ENCODE results near the gene DHRSX. TPM values are rescaled to one million over a fixed set of nuclear protein-coding genes. Genes with fewer than 3 reads are reported as not detected.

DHRSX gene
- total and polyA plus RNA-seq, 10 of the 15 experiments (the other 5 are each of a cell fraction or from before 2014, with no cell fraction given), result 1.7 to 39.5 (median 16.5) TPM

DNA sequence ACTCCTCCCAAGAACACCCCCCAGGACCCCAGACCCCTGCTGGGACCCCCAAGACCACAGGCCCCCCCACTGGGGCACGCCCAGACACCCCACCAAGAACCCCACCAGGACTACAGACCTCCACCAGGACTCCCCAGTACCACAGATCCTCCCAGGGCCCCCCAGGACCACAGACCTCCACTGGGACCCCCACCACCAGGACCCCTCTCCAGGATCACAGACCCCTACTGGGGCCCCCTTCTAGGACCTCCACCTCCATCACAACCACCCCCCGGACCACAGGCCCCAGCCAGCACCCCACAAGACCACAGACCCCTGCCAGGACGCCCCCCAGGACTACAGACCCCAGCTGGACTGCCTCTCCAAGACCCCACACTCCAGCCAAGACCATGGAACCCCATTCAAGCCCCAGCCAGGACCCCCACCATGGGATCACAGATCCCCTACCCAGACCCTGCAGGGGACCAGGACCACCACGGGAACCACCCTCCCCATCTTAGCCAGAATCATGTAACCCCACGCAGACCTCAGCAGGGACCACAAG, 855 bp upstream of the DHRSX start:
- Histone ChIP-seq H2AFZ (ENCODE audit: control insufficient read depth, low read depth, low read length) (no peak overlapping the region), H3K79me2 (ENCODE audit: control insufficient read depth, insufficient read depth, low read length) (peaks cover 38% of the 10 kb centered on the region), H3K9ac (ENCODE audit: control insufficient read depth, insufficient read depth, low read length) (no peak overlapping the region), H4K20me1 (ENCODE audit: control insufficient read depth, insufficient read depth) (no peaks in the 10 kb centered on the region), H3K27me3 (replicated peaks in 1 of 2; ENCODE audit: control insufficient read depth in 2 of 2, insufficient read depth in 2 of 2, low read length in 1 of 2) (no peaks in the 10 kb centered on the region), H3K27ac (ENCODE audit: control insufficient read depth, insufficient read depth) (no peak overlapping the region), H3K4me3 (no peak overlapping the region), H3K36me3 (ENCODE audit: control insufficient read depth in 2 of 2, insufficient read depth in 2 of 2, low read length in 1 of 2) (peaks cover 0 to 6% of the 10 kb centered on the region in 2 experiments; a peak in 1 of 4 replicates), H3K4me1 (ENCODE audit: control insufficient read depth, insufficient read depth, low read length) (peaks cover 22% of the 10 kb centered on the region), H3K4me2 (ENCODE audit: control insufficient read depth, insufficient read depth) (no peak overlapping the region), H3K9me3 (replicated peaks; ENCODE audit: control insufficient read depth, insufficient read depth, low read length) (peaks cover 3% of the 10 kb centered on the region; the same call in 1 of the 3 replicates)
- CTCF ChIA-PET, result no interaction called here
- intact Hi-C loops (cut with micrococcal nuclease; ENCODE audit: unreplicated experiment), result no loop called here
- TF ChIP-seq NFXL1 (IDR thresholded peaks at IDR 0.05; ENCODE audit: borderline replicate concordance) (no peak), TCF12 (IDR thresholded peaks at IDR 0.05; ENCODE audit: low read depth, low read length) (no peak), ZNF274 (IDR thresholded peaks at IDR 0.05; ENCODE audit: insufficient read depth, insufficient read length) (no peak), MEF2A (IDR thresholded peaks at IDR 0.05; ENCODE audit: insufficient read depth, low read depth, low read length) (no peak)
- POLR2A ChIA-PET, result no interaction called here
- BruUV-seq (replicated peaks), result no TSS peak
- in situ Hi-C loops (cut with MboI), result loop anchor here (10.0 to 25.0 kb wide), 2 partner anchors 847 to 1039 kb away; partner anchors contain the start of gene ASMTL
- RAD21 ChIA-PET (ENCODE audit: unreplicated experiment), result no interaction called here
- DNase-seq (ENCODE audit: low read depth, low spot score), result no peak
- no peak for FAIRE-seq
- no peak for ATAC-seq
- WGBS (ENCODE audit: insufficient coverage, insufficient replicate concordance, low lambda C conversion rate, missing lambda C conversion rate), result 85% methylated on average over 4 of the region's 5 CpGs
- SMC1A ChIA-PET (ENCODE audit: uncharacterized antibody, unreplicated experiment), result no interaction called here

DNA sequence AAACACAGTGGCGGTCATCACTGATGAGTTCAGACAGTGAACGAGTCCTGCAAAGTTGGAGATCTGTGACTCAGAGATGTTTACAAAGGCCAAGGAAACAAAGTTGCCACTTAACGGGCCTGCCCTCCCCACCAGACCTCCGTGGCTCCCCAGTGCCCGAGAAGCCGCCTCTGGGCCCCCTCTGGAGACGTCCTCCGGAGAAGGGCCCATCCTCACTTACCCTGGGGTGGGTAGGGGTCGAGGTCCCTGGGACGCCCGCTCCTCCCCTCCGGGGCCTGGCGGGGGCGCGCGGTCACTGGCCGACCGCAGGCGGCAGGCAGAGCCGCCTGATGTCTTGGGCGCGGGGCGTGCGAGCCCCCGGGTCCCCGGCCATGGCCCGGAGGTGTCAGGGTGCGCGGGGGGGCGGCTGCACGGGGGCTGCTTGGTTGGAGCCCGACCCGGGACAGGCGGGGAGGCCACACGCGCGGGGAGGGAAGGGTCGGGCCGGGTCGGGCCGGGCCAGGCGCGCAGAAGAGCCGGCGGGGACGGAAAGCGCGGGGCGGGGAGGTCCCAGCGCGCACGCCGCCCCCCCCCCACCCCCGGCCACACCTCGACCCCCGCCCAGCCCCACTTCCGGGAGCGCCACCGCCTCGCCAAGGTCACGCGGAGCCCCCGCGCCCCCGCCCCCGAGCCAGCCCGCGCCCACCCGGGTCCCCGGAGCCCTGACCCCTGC, 529 bp downstream of the DHRSX start:
- H4K20me1 ChIP-seq (ENCODE audit: control insufficient read depth, insufficient read depth), result no peaks in the 10 kb centered on the region
- H3K27me3 ChIP-seq (replicated peaks in 1 of 2; ENCODE audit: control insufficient read depth in 2 of 2, insufficient read depth in 2 of 2, low read length in 1 of 2), result no peaks in the 10 kb centered on the region
- in situ Hi-C loops (cut with MboI), result loop anchor here (10.0 to 25.0 kb wide), 2 partner anchors 845 to 1038 kb away; partner anchors contain the start of gene ASMTL
- H3K9me3 ChIP-seq (replicated peaks; ENCODE audit: control insufficient read depth, insufficient read depth, low read length), result peaks cover 3% of the 10 kb centered on the region; the same call in 1 of the 3 replicates
- BruUV-seq (replicated peaks), result no TSS peak
- H2AFZ ChIP-seq (ENCODE audit: control insufficient read depth, low read depth, low read length), result peak overlapping the region; percentile 17; the same call in 1 of the 2 replicates
- peak overlapping the region; percentile 94 for H3K9ac ChIP-seq (ENCODE audit: control insufficient read depth, insufficient read depth, low read length)
- ATAC-seq (peak; percentile 57), FAIRE-seq (no peak), DNase-seq (ENCODE audit: low read depth, low spot score) (no peak)
- intact Hi-C loops (cut with micrococcal nuclease; ENCODE audit: unreplicated experiment), result no loop called here
- peaks cover 20% of the 10 kb centered on the region for H3K4me1 ChIP-seq (ENCODE audit: control insufficient read depth, insufficient read depth, low read length)
- ChIA-PET SMC1A (ENCODE audit: uncharacterized antibody, unreplicated experiment) (no interaction called here), CTCF (no interaction called here), RAD21 (ENCODE audit: unreplicated experiment) (no interaction called here), POLR2A (no interaction called here)
- WGBS (ENCODE audit: insufficient coverage, insufficient replicate concordance, low lambda C conversion rate, missing lambda C conversion rate), result 2% methylated on average over 29 of the region's 70 CpGs
- H3K4me3 ChIP-seq, result peak overlapping the region; percentile 90
- peak overlapping the region; percentile 86 for H3K4me2 ChIP-seq (ENCODE audit: control insufficient read depth, insufficient read depth)
- H3K36me3 ChIP-seq (ENCODE audit: control insufficient read depth in 2 of 2, insufficient read depth in 2 of 2, low read length in 1 of 2), result peaks cover 3 to 6% of the 10 kb centered on the region in 2 experiments; a peak in 2 of 4 replicates
- H3K79me2 ChIP-seq (ENCODE audit: control insufficient read depth, insufficient read depth, low read length), result peaks cover 48% of the 10 kb centered on the region
- H3K27ac ChIP-seq (ENCODE audit: control insufficient read depth, insufficient read depth), result peak overlapping the region; percentile 88
- TF ChIP-seq, protein P1, sequence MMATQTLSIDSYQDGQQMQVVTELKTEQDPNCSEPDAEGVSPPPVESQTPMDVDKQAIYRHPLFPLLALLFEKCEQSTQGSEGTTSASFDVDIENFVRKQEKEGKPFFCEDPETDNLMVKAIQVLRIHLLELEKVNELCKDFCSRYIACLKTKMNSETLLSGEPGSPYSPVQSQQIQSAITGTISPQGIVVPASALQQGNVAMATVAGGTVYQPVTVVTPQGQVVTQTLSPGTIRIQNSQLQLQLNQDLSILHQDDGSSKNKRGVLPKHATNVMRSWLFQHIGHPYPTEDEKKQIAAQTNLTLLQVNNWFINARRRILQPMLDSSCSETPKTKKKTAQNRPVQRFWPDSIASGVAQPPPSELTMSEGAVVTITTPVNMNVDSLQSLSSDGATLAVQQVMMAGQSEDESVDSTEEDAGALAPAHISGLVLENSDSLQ (IDR thresholded peaks at IDR 0.05), result no peak
- TF ChIP-seq KDM1A (IDR thresholded peaks at IDR 0.05; ENCODE audit: borderline replicate concordance), result no peak
- peak; percentile 72; the same call in 1 of the 2 replicates for TF ChIP-seq SMARCA5 (IDR thresholded peaks at IDR 0.05)
- TF ChIP-seq ZBED1 (IDR thresholded peaks at IDR 0.05; ENCODE audit: borderline replicate concordance), result no peak
- peak in 1 of 2 experiments; percentile 19; a peak in 2 of 4 replicates for TF ChIP-seq BHLHE40 (IDR thresholded peaks at IDR 0.05; ENCODE audit: borderline replicate concordance in 1 of 2, low read depth in 2 of 2, low read length in 1 of 2)
- no peak for TF ChIP-seq RB1 (IDR thresholded peaks at IDR 0.05; ENCODE audit: borderline replicate concordance)
- no peak for TF ChIP-seq POLR2AphosphoS5 (IDR thresholded peaks at IDR 0.05; ENCODE audit: low read length)
- TF ChIP-seq, protein P2, sequence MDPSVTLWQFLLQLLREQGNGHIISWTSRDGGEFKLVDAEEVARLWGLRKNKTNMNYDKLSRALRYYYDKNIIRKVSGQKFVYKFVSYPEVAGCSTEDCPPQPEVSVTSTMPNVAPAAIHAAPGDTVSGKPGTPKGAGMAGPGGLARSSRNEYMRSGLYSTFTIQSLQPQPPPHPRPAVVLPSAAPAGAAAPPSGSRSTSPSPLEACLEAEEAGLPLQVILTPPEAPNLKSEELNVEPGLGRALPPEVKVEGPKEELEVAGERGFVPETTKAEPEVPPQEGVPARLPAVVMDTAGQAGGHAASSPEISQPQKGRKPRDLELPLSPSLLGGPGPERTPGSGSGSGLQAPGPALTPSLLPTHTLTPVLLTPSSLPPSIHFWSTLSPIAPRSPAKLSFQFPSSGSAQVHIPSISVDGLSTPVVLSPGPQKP (IDR thresholded peaks at IDR 0.05; ENCODE audit: low read depth, low read length), result no peak
- TF ChIP-seq ATF7 (IDR thresholded peaks at IDR 0.05; ENCODE audit: low read depth), result no peak
